ENCODE measurements around the gene TDRD6. TPM values are rescaled to one million over a fixed set of nuclear protein-coding genes. Genes with fewer than 3 reads are reported as not detected.
"Not testable (repeated sequence)": the region's sequence is repeated elsewhere in the genome, so short reads cannot be mapped to it uniquely, and the experiment has no call there.

Gene TDRD6
- total RNA-seq, 1 donor from 2014 or later: not detected

- H3K27me3 Mint-ChIP-seq (ENCODE audit: insufficient read depth): peaks cover 9% of the 10 kb centered on the region
Observed at GRCh38 chr6:46741482-46741881, 53.8 kb downstream of the TDRD6 start.

GRCh38 chr6:46741910-46742309 lies 54.2 kb downstream of the TDRD6 start:
- H3K27me3 Mint-ChIP-seq (ENCODE audit: insufficient read depth): peaks cover 7% of the 10 kb centered on the region
- no peaks in the 10 kb centered on the region for H3K9me3 Mint-ChIP-seq
- no peak overlapping the region for H3K27ac Mint-ChIP-seq
- H3K4me1 Mint-ChIP-seq (ENCODE audit: low read depth): no peaks in the 10 kb centered on the region
- H3K4me3 Mint-ChIP-seq: no peak overlapping the region
- H3K36me3 Mint-ChIP-seq (ENCODE audit: low read depth): no peaks in the 10 kb centered on the region
- intact Hi-C loops (cut with micrococcal nuclease): no loop called here
- no peak for DNase-seq (ENCODE audit: low spot score)

More at GRCh38 chr6:46741482-46741881, 53.8 kb downstream of the TDRD6 start:
- no peak overlapping the region for H3K4me3 Mint-ChIP-seq
- H3K36me3 Mint-ChIP-seq (ENCODE audit: low read depth): no peaks in the 10 kb centered on the region
- no peaks in the 10 kb centered on the region for H3K9me3 Mint-ChIP-seq
- no peak for DNase-seq (ENCODE audit: low spot score)
- no peaks in the 10 kb centered on the region for H3K4me1 Mint-ChIP-seq (ENCODE audit: low read depth)
- no peak overlapping the region for H3K27ac Mint-ChIP-seq
- intact Hi-C loops (cut with micrococcal nuclease): no loop called here

DNA sequence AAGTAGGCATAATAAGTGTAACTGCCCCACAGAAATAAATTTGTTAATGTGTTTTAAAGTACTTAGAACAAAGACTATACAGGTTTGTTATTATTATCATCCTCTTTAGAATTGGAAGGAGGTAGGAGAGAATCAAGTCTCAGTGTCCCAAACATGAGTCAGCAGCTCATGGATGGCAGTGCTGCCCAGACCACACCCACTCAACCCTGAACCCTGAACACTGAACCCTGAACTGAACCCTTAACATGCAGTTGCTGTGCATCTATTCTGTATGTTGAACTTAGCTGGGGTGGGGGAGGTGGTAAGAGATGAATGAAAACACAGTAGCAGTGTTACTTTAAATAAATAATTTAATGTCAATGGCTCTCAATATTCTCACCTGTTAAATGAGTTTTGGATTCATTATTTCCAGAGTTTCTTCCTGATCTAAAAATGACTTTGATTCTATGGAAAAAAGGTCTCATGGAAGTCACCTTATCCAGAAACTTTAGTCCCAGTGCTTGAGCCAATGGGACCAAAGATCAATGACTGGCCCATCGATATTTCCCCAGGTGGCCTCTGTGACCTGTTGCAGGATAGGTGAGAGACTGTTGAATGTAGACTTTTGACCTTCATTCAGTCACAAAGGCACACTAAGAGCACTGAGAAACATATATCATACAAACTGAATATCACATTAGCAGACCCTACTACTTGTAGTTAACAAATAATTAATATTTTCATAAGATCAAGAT lies 55.9 kb downstream of the TDRD6 start:
- no peaks in the 10 kb centered on the region for H3K27me3 Mint-ChIP-seq (ENCODE audit: insufficient read depth)
- DNase-seq (ENCODE audit: low spot score): no peak
- H3K36me3 Mint-ChIP-seq (ENCODE audit: low read depth): no peaks in the 10 kb centered on the region
- H3K27ac Mint-ChIP-seq: no peak overlapping the region
- H3K4me3 Mint-ChIP-seq: no peak overlapping the region
- intact Hi-C loops (cut with micrococcal nuclease): no loop called here
- no peaks in the 10 kb centered on the region for H3K9me3 Mint-ChIP-seq
- no peaks in the 10 kb centered on the region for H3K4me1 Mint-ChIP-seq (ENCODE audit: low read depth)

GRCh38 chr6:46744159-46744725 lies 56.6 kb downstream of the TDRD6 start:
- H3K36me3 Mint-ChIP-seq (ENCODE audit: low read depth); H3K9me3 Mint-ChIP-seq; H3K27ac Mint-ChIP-seq; H3K4me3 Mint-ChIP-seq; H3K27me3 Mint-ChIP-seq (ENCODE audit: insufficient read depth); H3K4me1 Mint-ChIP-seq (ENCODE audit: low read depth); intact Hi-C loops (cut with micrococcal nuclease); DNase-seq (ENCODE audit: low spot score): not testable (repeated sequence)

- DNase-seq (ENCODE audit: low spot score): no peak
- Mint-ChIP-seq H3K4me1 (ENCODE audit: low read depth) (no peaks in the 10 kb centered on the region), H3K9me3 (no peaks in the 10 kb centered on the region), H3K27ac (no peak overlapping the region), H3K4me3 (no peak overlapping the region), H3K36me3 (ENCODE audit: low read depth) (no peaks in the 10 kb centered on the region), H3K27me3 (ENCODE audit: insufficient read depth) (peaks cover 2% of the 10 kb centered on the region)
- intact Hi-C loops (cut with micrococcal nuclease): no loop called here
Observed at GRCh38 chr6:46745973-46746372, 58.3 kb downstream of the TDRD6 start.

DNA sequence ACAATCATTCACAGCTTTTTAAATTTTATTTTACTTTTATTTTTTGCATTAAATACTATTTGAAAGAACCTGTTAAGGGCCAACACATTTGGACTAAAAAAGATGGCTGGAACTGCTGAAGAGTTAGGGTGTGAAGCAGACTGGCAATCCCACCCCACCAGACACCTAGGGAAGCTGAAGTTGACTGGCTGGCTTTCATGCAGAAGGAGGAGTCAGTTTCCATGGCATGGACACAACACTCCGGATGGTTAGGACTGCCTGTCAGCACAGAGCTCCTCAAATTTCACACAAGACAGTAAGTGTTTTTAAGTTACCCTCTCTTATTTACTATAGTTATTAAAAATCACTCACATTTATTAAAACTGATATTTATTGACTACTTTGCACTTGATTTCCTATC lies 59.0 kb downstream of the TDRD6 start, which contains the start of gene ANKRD66:
TSS of gene ANKRD66 (plus strand) at position 238 of the 400 bp plus-strand sequence. CDS start 5,016 bp downstream, outside the sequence.
- Mint-ChIP-seq H3K9me3 (no peaks in the 10 kb centered on the region), H3K4me3 (no peak within 1 kb of the TSS), H3K4me1 (ENCODE audit: low read depth) (no peaks in the 10 kb centered on the region), H3K27me3 (ENCODE audit: insufficient read depth) (peaks cover 2% of the 10 kb centered on the region), H3K36me3 (ENCODE audit: low read depth) (no peaks in the 10 kb centered on the region), H3K27ac (no peak within 1 kb of the TSS)
- no peak for DNase-seq (ENCODE audit: low spot score)
- intact Hi-C loops (cut with micrococcal nuclease): no loop called here

- Mint-ChIP-seq H3K4me3 (no peak overlapping the region), H3K9me3 (no peaks in the 10 kb centered on the region), H3K4me1 (ENCODE audit: low read depth) (no peaks in the 10 kb centered on the region), H3K27ac (no peak overlapping the region), H3K27me3 (ENCODE audit: insufficient read depth) (peaks cover 2% of the 10 kb centered on the region), H3K36me3 (ENCODE audit: low read depth) (no peaks in the 10 kb centered on the region)
- intact Hi-C loops (cut with micrococcal nuclease): no loop called here
- no peak for DNase-seq (ENCODE audit: low spot score)
Observed at GRCh38 chr6:46748940-46749503, 61.3 kb downstream of the TDRD6 start.

DNA sequence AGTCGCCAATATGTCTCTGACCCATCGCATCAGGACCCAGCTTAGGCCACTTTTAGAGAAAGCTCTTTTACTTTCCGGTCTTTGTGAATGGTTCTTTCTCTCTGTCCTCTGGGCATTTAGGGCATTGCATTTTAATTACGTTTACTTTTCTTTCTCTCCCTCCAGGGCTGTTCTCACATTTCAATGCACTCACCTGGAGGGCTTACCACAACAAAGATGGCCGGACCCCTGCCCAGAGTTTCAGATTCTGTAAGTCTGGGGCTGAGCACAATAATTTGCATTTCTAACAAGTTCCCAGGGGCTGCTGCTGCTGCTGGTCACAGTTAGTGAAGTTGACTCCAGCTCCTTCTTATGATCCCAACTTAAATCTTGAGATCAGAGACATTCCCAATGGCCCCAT lies 62.0 kb downstream of the TDRD6 start:
- Mint-ChIP-seq H3K4me1 (ENCODE audit: low read depth) (no peaks in the 10 kb centered on the region), H3K9me3 (no peaks in the 10 kb centered on the region), H3K36me3 (ENCODE audit: low read depth) (no peaks in the 10 kb centered on the region), H3K4me3 (no peak overlapping the region), H3K27me3 (ENCODE audit: insufficient read depth) (peaks cover 2% of the 10 kb centered on the region), H3K27ac (no peak overlapping the region)
- DNase-seq (ENCODE audit: low spot score): no peak
- intact Hi-C loops (cut with micrococcal nuclease): no loop called here

DNA sequence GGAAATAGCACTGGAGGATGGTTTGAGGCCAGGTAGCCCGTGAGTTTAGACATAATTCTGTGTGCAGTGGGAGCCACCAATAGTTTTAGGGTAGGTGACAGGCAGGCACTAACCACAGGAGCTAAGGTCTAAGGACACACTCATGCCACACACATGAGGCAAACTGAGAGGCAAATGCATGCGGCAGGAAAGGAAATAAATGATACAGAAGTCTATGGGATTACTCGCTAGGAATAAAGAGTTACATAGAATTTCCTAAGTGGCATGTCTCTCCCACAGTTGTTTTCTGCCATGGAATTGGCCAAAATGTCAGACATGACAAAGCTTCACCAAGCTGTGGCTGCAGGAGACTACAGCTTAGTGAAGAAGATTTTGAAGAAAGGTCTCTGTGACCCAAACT lies 64.0 kb downstream of the TDRD6 start:
- DNase-seq (ENCODE audit: low spot score): no peak
- no peaks in the 10 kb centered on the region for H3K4me1 Mint-ChIP-seq (ENCODE audit: low read depth)
- no peaks in the 10 kb centered on the region for H3K36me3 Mint-ChIP-seq (ENCODE audit: low read depth)
- intact Hi-C loops (cut with micrococcal nuclease): no loop called here
- no peak overlapping the region for H3K27ac Mint-ChIP-seq
- H3K27me3 Mint-ChIP-seq (ENCODE audit: insufficient read depth): peaks cover 2% of the 10 kb centered on the region
- no peak overlapping the region for H3K4me3 Mint-ChIP-seq
- H3K9me3 Mint-ChIP-seq: no peaks in the 10 kb centered on the region

Other genes starting within 250 kb of the TDRD6 start
- gene RCAN2, start 196.4 kb upstream of the TDRD6 start, total RNA-seq: 0.44 and 0.59 TPM in 2 replicates
- not detected in 2 replicates for gene CYP39A1, start 35.1 kb upstream of the TDRD6 start, total RNA-seq
- gene SLC25A27, start 34.9 kb upstream of the TDRD6 start, total RNA-seq: not detected in 2 replicates
- not detected in 2 replicates for gene PLA2G7, start 47.5 kb downstream of the TDRD6 start, total RNA-seq
- not detected in 2 replicates for gene ANKRD66, start 59.0 kb downstream of the TDRD6 start, total RNA-seq
- not detected in 2 replicates for gene MEP1A, start 105.5 kb downstream of the TDRD6 start, total RNA-seq
- gene ADGRF5, start 234.1 kb downstream of the TDRD6 start, total RNA-seq: not detected in 2 replicates